Adrenal gland (tissue), 12 donors: ENCODE measurements around the gene PDGFRA. TPM values are rescaled to one million over a fixed set of nuclear protein-coding genes. Genes with fewer than 3 reads are reported as not detected.
"Not testable (repeated sequence)": the region's sequence is repeated elsewhere in the genome, so short reads cannot be mapped to it uniquely, and the experiment has no call there.

Experiments used
- DNase-seq, 7 donors: peaks; one replicate each; pipeline ENCODE4 v3.0.0-alpha.2; 2019 to 2020
- H3K27ac ChIP-seq, 5 donors: fragments of 200-600 bp; sonication (generic) in 4 of 5; 1 replicate in 3 of 5; 2 replicates in 2 of 5; pipeline versions ENCODE4 v1.5.1 to v1.8.0; 2016 to 2020; ENCODE audit warnings: mild to moderate bottlenecking in 1 of 5
- H3K27me3 ChIP-seq: fragments of 200-600 bp; 2 replicates; pipeline ENCODE4 v1.8.0; 2021
- H3K36me3 ChIP-seq, 2 donors: fragments of 200-600 bp; replicated peaks in 1 of 2; 1 replicate in 1 of 2; 2 replicates in 1 of 2; pipeline versions ENCODE4 v1.5.1 to v1.8.0; 2018 to 2022
- H3K4me1 ChIP-seq, 2 donors: fragments of 200-600 bp; replicated peaks in 1 of 2; 1 replicate in 1 of 2; 2 replicates in 1 of 2; pipeline versions ENCODE4 v1.5.1 to v1.8.0; 2018 to 2021
- H3K4me3 ChIP-seq, 4 donors: fragments of 200-600 bp; sonication (generic) in 3 of 4; one replicate each; pipeline ENCODE4 v1.5.1; 2016 to 2018
- H3K9me3 ChIP-seq, 3 donors: fragments of 200-600 bp; sonication (generic) in 1 of 3; replicated peaks in 1 of 3; 1 replicate in 2 of 3; 2 replicates in 1 of 3; pipeline versions ENCODE4 v1.5.1 to v1.8.0; 2016 to 2021
- CTCF ChIP-seq, 6 experiments: fragments of 450-650 bp in 4 of 6; fragments of 200-600 bp in 2 of 6; sonication (generic) in 1 of 6; IDR thresholded peaks; 1 replicate in 5 of 6; 2 replicates in 1 of 6; pipeline versions ENCODE4 v1.5.1 to v1.8.0; 2016 to 2021; ENCODE audit warnings: antibody characterized with exemption in 6 of 6, mild to moderate bottlenecking in 2 of 6, moderate library complexity in 1 of 6
- POLR2A ChIP-seq, 2 donors: fragments of 450-650 bp; IDR thresholded peaks; one replicate each; pipeline ENCODE4 v1.6.1; 2017; ENCODE audit warnings: antibody characterized with exemption in 2 of 2, mild to moderate bottlenecking in 2 of 2, moderate library complexity in 1 of 2
- WGBS, 4 donors: extraction: QIAGEN DNeasy Blood & Tissue Kit in 2 of 4; methylation state at CpG; one replicate each; pipeline versions ENCODE4 v1.1.5 to v1.1.7; 2013 to 2017; 5-methylcytosine and 5-hydroxymethylcytosine counted together
- intact Hi-C, 2 donors: fragments of 100-400 bp; cut with DNase I; formaldehyde crosslinking; loops; one replicate each; pipeline versions ENCODE4 v1.14.1 to v1.15.0; 2022 to 2023
- polyA plus RNA-seq, 3 donors: library from polyadenylated mRNA; stranded (reverse); fragments of 200-250 nt in 2 of 3; fragments of 350-450 nt in 1 of 3; fragmentation: Illumina TruSeq in 1 of 3; extraction: RNeasy Lipid Tissue Mini Kit (QIAGEN cat#74804) in 1 of 3; gene quantifications; one replicate each; pipeline ENCODE4 v1.2.3, GENCODE V29; 2013 to 2014
- total RNA-seq, 9 donors: library from RNA; depleted of rRNA in 4 of 9; stranded (reverse); fragments of >200 nt in 4 of 9; fragments of 120-200 nt in 1 of 9; fragmentation: NEBNext Ultra II Directional in 1 of 9; extraction: Animal tissue kit (Norgen Biotek cat#: 25700) in 1 of 9; gene quantifications; one replicate each; pipeline versions ENCODE4 v1.1.0 to v1.2.4, GENCODE V29; 2013 to 2023
- donor health status: healthy with polysubstance abuse.
- donor health status: Bipolar disorder and iron deficiency.
- donor health status: DM: yes; HTN: yes; CAD: no.
- donor health status: DM: no; HTN: no; CAD: no.
- donor health status: DM: no; HTN: no; CAD: no.
- donor health status: DM: yes; HTN: yes; CAD: no.

The PDGFRA gene
- total and polyA plus RNA-seq, 12 donors: 14.5 to 182 (median 90.9) TPM

- H3K27me3 ChIP-seq: no peaks in the 10 kb centered on the region
These were observed 103.4 kb downstream of the PDGFRA start for GRCh38 chr4:54332542-54332941.

GRCh38 chr4:54333657-54334056 lies 104.6 kb downstream of the PDGFRA start:
- Histone ChIP-seq H3K4me1 (no peaks in the 10 kb centered on the region), H3K4me3 (no peak overlapping the region), H3K27me3 (no peaks in the 10 kb centered on the region), H3K27ac (no peak overlapping the region), H3K36me3 (no peaks in the 10 kb centered on the region), H3K9me3 (no peaks in the 10 kb centered on the region)
- intact Hi-C loops: no loop called here
- 85 to 95% (median 92%) methylated on average over 2 of the region's 2 CpGs for WGBS, 4 donors
- TF ChIP-seq POLR2A (IDR thresholded peaks at IDR 0.05) (no peak), CTCF (IDR thresholded peaks at IDR 0.05) (no peak)
- DNase-seq: no peak

More at GRCh38 chr4:54332542-54332941, 103.4 kb downstream of the PDGFRA start:
- no peak overlapping the region for H3K4me3 ChIP-seq
- H3K9me3 ChIP-seq: no peaks in the 10 kb centered on the region
- 65 to 84% (median 78%) methylated on average over 4 of the region's 4 CpGs for WGBS, 4 donors
- intact Hi-C loops: no loop called here
- no peak for TF ChIP-seq POLR2A (IDR thresholded peaks at IDR 0.05)
- no peak for TF ChIP-seq CTCF (IDR thresholded peaks at IDR 0.05)
- no peak overlapping the region for H3K27ac ChIP-seq
- DNase-seq: no peak
- no peaks in the 10 kb centered on the region for H3K36me3 ChIP-seq
- H3K4me1 ChIP-seq: no peaks in the 10 kb centered on the region

GRCh38 chr4:54334769-54335168 lies 105.7 kb downstream of the PDGFRA start:
- intact Hi-C loops, H3K27ac ChIP-seq, DNase-seq, H3K9me3 ChIP-seq, H3K4me1 ChIP-seq, H3K4me3 ChIP-seq, H3K36me3 ChIP-seq, H3K27me3 ChIP-seq: not testable (repeated sequence)

- 66 to 76% (median 75%) methylated on average over 4 of the region's 4 CpGs for WGBS, 4 donors
- Histone ChIP-seq H3K27me3 (no peaks in the 10 kb centered on the region), H3K36me3 (no peaks in the 10 kb centered on the region), H3K9me3 (no peaks in the 10 kb centered on the region), H3K4me3 (no peak overlapping the region), H3K4me1 (no peaks in the 10 kb centered on the region), H3K27ac (no peak overlapping the region)
- no peak for DNase-seq
- TF ChIP-seq CTCF (IDR thresholded peaks at IDR 0.05) (no peak), POLR2A (IDR thresholded peaks at IDR 0.05) (no peak)
- intact Hi-C loops: no loop called here
These were observed 107.9 kb downstream of the PDGFRA start for GRCh38 chr4:54337009-54337408.

GRCh38 chr4:54342067-54342466 lies 113.0 kb downstream of the PDGFRA start:
- intact Hi-C loops, DNase-seq, H3K27me3 ChIP-seq, H3K4me3 ChIP-seq, H3K36me3 ChIP-seq, H3K4me1 ChIP-seq, H3K9me3 ChIP-seq, H3K27ac ChIP-seq: not testable (repeated sequence)
- WGBS, 4 donors: 17 to 80% (median 67%) methylated on average over 1 to 3 of the region's 3 CpGs

Other genes with a start within 250 kb of the PDGFRA start
- gene CHIC2, start 164.7 kb upstream of the PDGFRA start, total RNA-seq: 10 to 100 TPM; 19.7 to 68.0 (median 29.0) TPM
- 10 to 100 TPM in 2 of 3 donors, 1 to 10 TPM in 1; 9.7 to 18.6 (median 14.6) TPM for gene CHIC2, start 164.7 kb upstream of the PDGFRA start, polyA plus RNA-seq
- gene GSX2, start 129.1 kb upstream of the PDGFRA start, total RNA-seq: not detected
- gene GSX2, start 129.1 kb upstream of the PDGFRA start, polyA plus RNA-seq: not detected